ENCODE data around the gene PGM5. TPM values are rescaled to one million over a fixed set of nuclear protein-coding genes. Genes with fewer than 3 reads are reported as not detected.

Gene PGM5
- total RNA-seq, 1 experiment from 2014 or later: not detected

DNA sequence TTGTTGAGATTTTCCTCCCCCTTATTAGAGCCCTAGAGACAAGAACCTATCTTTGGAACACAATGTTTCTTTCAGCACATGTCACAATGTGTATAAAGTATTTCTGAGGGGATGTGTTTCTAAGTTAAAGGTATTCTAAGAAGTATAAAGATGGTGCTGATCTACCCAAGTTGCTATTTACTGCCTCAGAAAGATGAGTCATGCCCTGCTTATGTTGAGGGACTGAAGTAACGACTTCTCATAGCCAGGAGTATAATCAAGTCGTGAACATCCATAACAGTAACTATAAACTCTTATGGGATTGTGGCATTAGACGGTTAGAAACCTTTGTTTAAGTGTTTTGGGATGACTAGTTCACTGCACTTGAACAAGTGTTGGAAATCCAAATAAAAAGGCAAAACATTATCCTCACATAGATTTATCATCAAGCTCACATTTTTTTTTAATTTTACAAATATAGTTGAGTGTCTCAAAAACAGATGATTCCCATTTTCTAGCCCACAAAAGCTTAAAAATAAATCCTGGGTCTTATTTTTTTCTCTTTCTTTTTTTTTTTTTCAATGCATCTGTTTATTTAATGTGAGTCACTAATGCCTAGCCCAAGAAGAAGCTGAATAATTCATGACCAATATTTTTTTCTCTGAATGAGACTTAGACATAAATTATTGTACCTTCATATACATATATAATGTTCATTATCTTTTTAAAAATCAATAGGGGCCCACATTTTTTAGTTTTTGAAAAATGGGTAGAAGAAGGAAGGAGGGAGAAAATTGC lies 196.5 kb downstream of the PGM5 start:
- no peaks in the 10 kb centered on the region for H3K36me3 ChIP-seq (ENCODE audit: insufficient read depth, low read length, poor library complexity, severe bottlenecking)
- DNase-seq (ENCODE audit: low spot score): no peak
- intact Hi-C loops (cut with micrococcal nuclease; ENCODE audit: unreplicated experiment): no loop called here
- no peak overlapping the region for H3K27ac ChIP-seq (ENCODE audit: low read depth, low read length, poor library complexity, severe bottlenecking)
- no peaks in the 10 kb centered on the region for H3K9me3 ChIP-seq (ENCODE audit: low read depth, low read length, poor library complexity, severe bottlenecking)
- no peak for TF ChIP-seq CTCF (conservative IDR thresholded peaks at IDR 0.05; ENCODE audit: low read depth, low read length)
- no peak for TF ChIP-seq EZH2 (IDR thresholded peaks at IDR 0.05; ENCODE audit: borderline replicate concordance, low read depth, low read length, poor library complexity, severe bottlenecking)
- H3K4me3 ChIP-seq (ENCODE audit: low read depth, low read length, poor library complexity, severe bottlenecking): no peak overlapping the region
- POLR2A ChIA-PET (ENCODE audit: low non-redundant PET): no interaction called here
- BruUV-seq (replicated peaks): no TSS peak
- no peaks in the 10 kb centered on the region for H3K4me1 ChIP-seq (ENCODE audit: insufficient read depth, low read length, poor library complexity, severe bottlenecking)
- H3K27me3 ChIP-seq (replicated peaks; ENCODE audit: insufficient read depth, low read depth, low read length, poor library complexity): peaks cover 13% of the 10 kb centered on the region
- CTCF ChIA-PET: no interaction called here

GRCh38 chr9:68555437-68556150 lies 199.2 kb downstream of the PGM5 start:
- Histone ChIP-seq H3K36me3 (ENCODE audit: insufficient read depth, low read length, poor library complexity, severe bottlenecking) (no peaks in the 10 kb centered on the region), H3K27me3 (replicated peaks; ENCODE audit: insufficient read depth, low read depth, low read length, poor library complexity) (peaks cover 4% of the 10 kb centered on the region), H3K4me1 (ENCODE audit: insufficient read depth, low read length, poor library complexity, severe bottlenecking) (no peaks in the 10 kb centered on the region), H3K4me3 (ENCODE audit: low read depth, low read length, poor library complexity, severe bottlenecking) (no peak overlapping the region), H3K9me3 (ENCODE audit: low read depth, low read length, poor library complexity, severe bottlenecking) (no peaks in the 10 kb centered on the region), H3K27ac (ENCODE audit: low read depth, low read length, poor library complexity, severe bottlenecking) (no peak overlapping the region)
- ChIA-PET CTCF (no interaction called here), POLR2A (ENCODE audit: low non-redundant PET) (no interaction called here)
- no TSS peak for BruUV-seq (replicated peaks)
- TF ChIP-seq EZH2 (IDR thresholded peaks at IDR 0.05; ENCODE audit: borderline replicate concordance, low read depth, low read length, poor library complexity, severe bottlenecking) (no peak), CTCF (conservative IDR thresholded peaks at IDR 0.05; ENCODE audit: low read depth, low read length) (no peak)
- intact Hi-C loops (cut with micrococcal nuclease; ENCODE audit: unreplicated experiment): no loop called here
- no peak for DNase-seq (ENCODE audit: low spot score)

- H3K36me3 ChIP-seq (ENCODE audit: insufficient read depth, low read length, poor library complexity, severe bottlenecking): no peaks in the 10 kb centered on the region
- BruUV-seq (replicated peaks): no TSS peak
- intact Hi-C loops (cut with micrococcal nuclease; ENCODE audit: unreplicated experiment): no loop called here
- no peak overlapping the region for H3K4me3 ChIP-seq (ENCODE audit: low read depth, low read length, poor library complexity, severe bottlenecking)
- ChIA-PET CTCF (no interaction called here), POLR2A (ENCODE audit: low non-redundant PET) (interaction anchor here (0.6 kb wide), 1 partner anchor 221 kb away, joined by 4 read pairs; no protein-coding TSS in a partner anchor)
- DNase-seq (ENCODE audit: low spot score): no peak
- H3K9me3 ChIP-seq (ENCODE audit: low read depth, low read length, poor library complexity, severe bottlenecking): no peaks in the 10 kb centered on the region
- no peaks in the 10 kb centered on the region for H3K4me1 ChIP-seq (ENCODE audit: insufficient read depth, low read length, poor library complexity, severe bottlenecking)
- H3K27ac ChIP-seq (ENCODE audit: low read depth, low read length, poor library complexity, severe bottlenecking): no peak overlapping the region
- TF ChIP-seq CTCF (conservative IDR thresholded peaks at IDR 0.05; ENCODE audit: low read depth, low read length) (no peak), EZH2 (IDR thresholded peaks at IDR 0.05; ENCODE audit: borderline replicate concordance, low read depth, low read length, poor library complexity, severe bottlenecking) (no peak)
- H3K27me3 ChIP-seq (replicated peaks; ENCODE audit: insufficient read depth, low read depth, low read length, poor library complexity): peaks cover 18% of the 10 kb centered on the region
These were observed 202.1 kb downstream of the PGM5 start for GRCh38 chr9:68558545-68558944.

All from A673 (cell line).